Measurements from ENCODE around the gene GRK4.
"Not testable (repeated sequence)": the region's sequence is repeated elsewhere in the genome, so short reads cannot be mapped to it uniquely, and the experiment has no call there.

GRK4 gene

GRCh38 chr4:2961811-2962441 lies 1.4 kb upstream of the GRK4 start:
- no peak for DNase-seq (ENCODE audit: low read depth)

- no peak for DNase-seq (ENCODE audit: low read depth)
Observed at GRCh38 chr4:2962614-2963174, 677 bp upstream of the GRK4 start.

GRCh38 chr4:2963966-2964471 lies 648 bp downstream of the GRK4 start:
- DNase-seq (ENCODE audit: low read depth), result no peak

GRCh38 chr4:2964706-2965258 lies 1.4 kb downstream of the GRK4 start:
- DNase-seq (ENCODE audit: low read depth), result no peak

GRCh38 chr4:2965262-2965661 lies 1.9 kb downstream of the GRK4 start:
- DNase-seq (ENCODE audit: low read depth), result no peak

- DNase-seq (ENCODE audit: low read depth), result no peak
Observed at GRCh38 chr4:2968381-2968780, 5.0 kb downstream of the GRK4 start.

- no peak for DNase-seq (ENCODE audit: low read depth)
Observed at GRCh38 chr4:2971275-2971674, 7.9 kb downstream of the GRK4 start.

GRCh38 chr4:2977211-2978088 lies 14.1 kb downstream of the GRK4 start:
- DNase-seq (ENCODE audit: low read depth), result no peak

- DNase-seq (ENCODE audit: low read depth), result no peak
Observed at GRCh38 chr4:2981256-2981819, 18.0 kb downstream of the GRK4 start.

- no peak for DNase-seq (ENCODE audit: low read depth)
Observed at GRCh38 chr4:2982012-2982411, 18.6 kb downstream of the GRK4 start.

GRCh38 chr4:2983715-2984114 lies 20.3 kb downstream of the GRK4 start:
- not testable (repeated sequence) for DNase-seq (ENCODE audit: low read depth)

- no peak for DNase-seq (ENCODE audit: low read depth)
Observed at GRCh38 chr4:2991243-2991642, 27.9 kb downstream of the GRK4 start.

GRCh38 chr4:2994917-2995316 lies 31.5 kb downstream of the GRK4 start:
- no peak for DNase-seq (ENCODE audit: low read depth)

GRCh38 chr4:2995546-2996265 lies 32.3 kb downstream of the GRK4 start:
- no peak for DNase-seq (ENCODE audit: low read depth)

- DNase-seq (ENCODE audit: low read depth), result no peak
Observed at GRCh38 chr4:2996415-2996814, 33.0 kb downstream of the GRK4 start.

GRCh38 chr4:3007724-3008123 lies 44.4 kb downstream of the GRK4 start:
- no peak for DNase-seq (ENCODE audit: low read depth)

- DNase-seq (ENCODE audit: low read depth), result no peak
Observed at GRCh38 chr4:3009422-3009821, 46.1 kb downstream of the GRK4 start.

- no peak for DNase-seq (ENCODE audit: low read depth)
Observed at GRCh38 chr4:3010577-3010976, 47.2 kb downstream of the GRK4 start.

GRCh38 chr4:3010998-3011397 lies 47.6 kb downstream of the GRK4 start:
- peak; percentile 64 for DNase-seq (ENCODE audit: low read depth)

- DNase-seq (ENCODE audit: low read depth), result no peak
Observed at GRCh38 chr4:3011456-3012220, 48.3 kb downstream of the GRK4 start.

- DNase-seq (ENCODE audit: low read depth), result no peak
Observed at GRCh38 chr4:3013323-3013722, 50.0 kb downstream of the GRK4 start.
